ENCODE measurements around the gene IQSEC3. TPM values are rescaled to one million over a fixed set of nuclear protein-coding genes. Genes with fewer than 3 reads are reported as not detected.
"Not testable (repeated sequence)": the region's sequence is repeated elsewhere in the genome, so short reads cannot be mapped to it uniquely, and the experiment has no call there.

The IQSEC3 gene
- 10 to 100 TPM in 1 of 4 donors, 1 to 10 TPM in 3; 6.5 to 12.4 (median 8.7) TPM for polyA plus RNA-seq (ENCODE audit: insufficient read length in 4 of 4)

DNA sequence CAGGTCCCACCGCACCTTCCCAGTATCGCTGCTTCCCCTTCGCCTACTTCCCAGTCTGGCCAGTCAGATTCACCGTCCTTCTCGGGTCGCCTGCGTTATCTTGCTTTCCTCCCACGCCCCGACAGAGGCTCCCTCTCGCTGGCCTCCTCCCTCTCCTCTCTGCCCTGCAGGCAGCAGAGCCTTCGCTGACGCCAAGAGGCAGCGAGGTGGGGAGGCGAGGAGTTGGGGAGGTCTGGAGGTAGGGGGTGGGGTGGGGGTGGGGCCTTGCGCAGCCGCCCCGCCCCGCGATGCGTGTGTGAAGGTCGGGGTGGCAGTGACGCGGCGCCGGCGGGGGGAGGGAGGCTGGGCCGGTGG, at the start of gene IQSEC3:
TSS of gene IQSEC3 (plus strand) at position 340 of the 354 bp plus-strand sequence. CDS start 116 bp downstream, outside the sequence.
- not testable (repeated sequence) for DNase-seq (ENCODE audit: low read depth in 4 of 4, low spot score in 2 of 4)

DNA sequence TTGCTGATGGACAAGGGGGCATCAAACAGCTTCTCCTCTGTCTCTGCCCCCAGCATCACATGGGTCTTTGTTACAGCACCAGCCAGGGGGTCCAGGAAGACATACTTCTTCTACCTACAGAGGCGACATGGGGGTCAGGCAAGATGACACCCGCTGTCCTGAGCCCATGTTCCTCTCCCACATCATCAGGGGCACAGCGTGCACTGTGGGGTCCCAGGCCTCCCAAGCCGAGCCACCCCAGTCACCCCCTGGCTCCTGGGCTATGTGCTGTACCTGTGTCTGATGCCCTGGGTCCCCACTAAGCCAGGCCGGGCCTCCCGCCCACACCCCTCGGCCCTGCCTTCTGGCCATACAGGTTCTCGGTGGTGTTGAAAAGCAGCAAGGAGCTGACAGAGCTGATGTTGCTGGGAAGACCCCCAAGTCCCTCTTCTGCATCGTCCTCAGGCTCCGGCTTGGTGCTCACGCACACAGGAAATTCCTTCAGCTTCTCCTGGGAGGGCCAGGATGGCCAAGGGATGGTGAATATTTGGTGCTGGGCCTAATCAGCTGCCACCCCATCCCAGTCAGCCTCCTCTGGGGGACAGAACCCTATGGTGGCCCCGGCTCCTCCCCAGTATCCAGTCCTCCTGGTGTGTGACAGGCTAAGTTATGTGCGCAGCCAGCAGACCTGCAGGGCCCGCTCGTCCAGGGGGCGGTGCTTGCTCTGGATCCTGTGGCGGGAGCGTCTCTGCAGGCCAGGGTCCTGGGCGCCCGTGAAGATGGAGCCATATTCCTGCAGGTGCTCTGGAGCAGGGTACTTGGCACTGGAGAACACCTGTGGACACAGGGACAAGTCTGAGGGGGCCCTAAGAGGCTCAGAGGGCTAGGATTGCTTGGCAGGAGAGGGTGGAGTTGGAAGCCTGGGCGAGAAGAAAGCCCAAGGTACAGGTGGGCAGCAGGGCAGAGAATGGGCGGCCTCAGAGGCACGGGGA, 48.9 kb upstream of the IQSEC3 start:
- not testable (repeated sequence) for DNase-seq (ENCODE audit: low read depth in 4 of 4, low spot score in 2 of 4)

DNA sequence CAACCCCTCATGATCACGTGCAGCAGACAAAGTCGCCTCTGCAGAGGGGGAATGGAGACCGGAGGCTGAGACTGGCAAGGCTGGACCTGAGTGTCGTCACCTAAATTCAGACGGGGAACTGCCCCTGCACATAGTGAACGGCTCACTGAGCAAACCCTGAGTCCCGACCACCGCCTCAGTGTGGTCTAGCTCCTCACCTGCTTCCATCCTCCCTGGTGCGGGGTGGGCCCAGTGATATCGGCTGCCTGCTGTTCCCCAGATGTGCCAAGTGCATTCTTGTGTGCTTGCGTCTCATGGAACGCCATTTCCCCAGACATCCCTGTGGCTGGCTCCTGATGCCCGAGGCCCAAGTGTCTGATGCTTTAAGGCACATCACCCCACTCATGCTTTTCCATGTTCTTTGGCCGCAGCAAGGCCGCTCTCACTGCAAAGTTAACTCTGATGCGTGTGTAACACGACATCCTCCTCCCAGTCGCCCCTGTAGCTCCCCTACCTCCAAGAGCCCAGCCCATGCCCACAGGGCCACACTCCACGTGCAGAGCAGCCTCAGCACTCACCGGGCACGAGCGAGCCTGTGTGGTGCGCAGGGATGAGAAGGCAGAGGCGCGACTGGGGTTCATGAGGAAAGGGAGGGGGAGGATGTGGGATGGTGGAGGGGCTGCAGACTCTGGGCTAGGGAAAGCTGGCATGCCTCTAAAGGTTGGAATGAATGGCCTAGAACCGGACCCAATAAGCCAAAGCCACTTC, 47.6 kb upstream of the IQSEC3 start:
- DNase-seq (ENCODE audit: low read depth in 4 of 4, low spot score in 2 of 4): not testable (repeated sequence)

DNA sequence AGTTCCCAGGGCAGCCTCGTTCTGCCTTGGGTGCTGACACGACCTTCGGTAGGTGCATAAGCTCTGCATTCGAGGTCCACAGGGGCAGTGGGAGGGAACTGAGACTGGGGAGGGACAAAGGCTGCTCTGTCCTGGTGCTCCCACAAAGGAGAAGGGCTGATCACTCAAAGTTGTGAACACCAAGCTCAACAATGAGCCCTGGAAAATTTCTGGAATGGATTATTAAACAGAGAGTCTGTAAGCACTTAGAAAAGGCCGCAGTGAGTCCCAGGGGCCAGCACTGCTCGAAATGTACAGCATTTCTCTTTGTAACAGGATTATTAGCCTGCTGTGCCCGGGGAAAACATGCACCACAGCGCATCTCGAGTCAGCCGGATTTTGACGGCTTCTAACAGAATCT, 46.7 kb upstream of the IQSEC3 start:
- not testable (repeated sequence) for DNase-seq (ENCODE audit: low read depth in 4 of 4, low spot score in 2 of 4)

DNA sequence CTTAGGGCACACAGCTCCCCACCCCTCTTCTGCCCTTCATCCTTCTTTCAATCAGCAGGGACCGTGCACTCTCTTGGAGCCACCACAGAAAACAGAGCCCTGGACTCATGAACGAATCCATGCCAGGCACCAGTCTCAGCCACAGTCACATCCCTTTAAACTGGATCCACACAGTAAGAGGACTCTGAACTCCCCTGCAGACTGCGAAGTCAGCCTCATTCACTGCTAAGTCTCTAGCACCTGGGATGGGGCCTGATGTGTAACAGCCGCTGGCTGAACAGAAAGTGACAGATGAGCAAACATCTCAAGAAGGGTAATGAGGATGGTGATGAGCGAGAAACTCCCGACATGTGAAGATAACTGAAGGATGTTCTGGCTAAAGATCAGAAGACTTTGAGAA, 45.8 kb upstream of the IQSEC3 start:
- peak in 2 of 4 donors; percentile 18 to 25 for DNase-seq (ENCODE audit: low read depth in 4 of 4, low spot score in 2 of 4)

DNA sequence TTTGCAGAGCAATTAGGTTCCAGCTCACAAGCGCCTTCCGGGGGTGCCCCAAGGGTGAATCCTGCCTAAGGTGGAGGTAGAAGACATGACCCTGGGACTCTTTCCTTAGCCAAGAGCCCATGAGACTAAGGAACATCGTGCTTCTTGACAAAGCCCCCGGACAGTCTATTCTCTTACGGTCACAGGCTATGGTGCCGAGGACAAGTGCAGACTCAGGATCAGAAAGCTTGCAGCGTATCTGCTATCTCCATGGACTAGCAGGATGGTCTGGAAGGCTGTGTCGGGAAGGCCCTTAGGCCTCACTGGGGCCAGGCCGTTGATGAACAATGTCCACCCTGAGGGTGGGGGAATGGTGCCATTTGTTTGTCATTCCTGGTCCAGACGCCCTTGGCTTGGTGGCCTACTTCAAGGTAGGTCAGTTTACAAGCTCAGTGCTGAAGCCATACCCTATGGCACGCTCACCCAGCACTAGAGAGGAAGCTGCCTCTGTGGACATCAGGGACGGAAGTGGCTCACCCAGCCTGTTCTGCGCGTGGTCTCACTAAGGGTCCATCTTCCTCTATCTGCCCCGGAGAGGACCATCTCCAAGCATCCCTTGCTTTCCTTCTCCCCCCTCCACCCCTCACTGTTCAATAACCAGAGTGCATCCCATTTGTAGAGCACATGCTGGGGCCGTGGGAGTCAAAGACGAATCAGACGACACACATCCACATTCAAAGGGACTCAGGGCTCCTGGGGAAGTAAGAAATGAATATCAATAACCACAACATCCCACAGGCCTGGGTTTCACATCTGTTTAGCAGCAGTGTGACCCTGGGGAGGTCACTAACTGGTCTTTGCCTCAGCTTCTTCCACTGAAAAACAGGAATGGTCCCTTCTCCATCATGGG, 45.0 kb upstream of the IQSEC3 start:
- DNase-seq (ENCODE audit: low read depth in 4 of 4, low spot score in 2 of 4): no peak

DNA sequence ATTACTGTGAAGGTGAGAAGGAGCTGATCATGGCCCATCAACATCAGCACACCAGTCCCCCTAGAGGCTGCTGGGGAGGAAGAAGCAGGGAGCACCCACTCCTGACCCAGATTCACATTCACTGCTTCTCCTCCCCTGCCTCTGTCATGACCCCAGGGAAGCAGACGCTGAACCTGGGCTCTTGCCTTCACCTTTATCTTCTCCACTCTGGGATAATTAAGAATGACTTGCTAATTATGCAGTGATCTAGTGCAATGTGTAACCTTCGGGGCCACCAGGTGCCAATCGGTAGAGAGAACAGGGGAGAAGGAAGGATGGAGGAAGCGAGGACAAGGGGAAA, 44.4 kb upstream of the IQSEC3 start:
- no peak for DNase-seq (ENCODE audit: low read depth in 4 of 4, low spot score in 2 of 4)

DNA sequence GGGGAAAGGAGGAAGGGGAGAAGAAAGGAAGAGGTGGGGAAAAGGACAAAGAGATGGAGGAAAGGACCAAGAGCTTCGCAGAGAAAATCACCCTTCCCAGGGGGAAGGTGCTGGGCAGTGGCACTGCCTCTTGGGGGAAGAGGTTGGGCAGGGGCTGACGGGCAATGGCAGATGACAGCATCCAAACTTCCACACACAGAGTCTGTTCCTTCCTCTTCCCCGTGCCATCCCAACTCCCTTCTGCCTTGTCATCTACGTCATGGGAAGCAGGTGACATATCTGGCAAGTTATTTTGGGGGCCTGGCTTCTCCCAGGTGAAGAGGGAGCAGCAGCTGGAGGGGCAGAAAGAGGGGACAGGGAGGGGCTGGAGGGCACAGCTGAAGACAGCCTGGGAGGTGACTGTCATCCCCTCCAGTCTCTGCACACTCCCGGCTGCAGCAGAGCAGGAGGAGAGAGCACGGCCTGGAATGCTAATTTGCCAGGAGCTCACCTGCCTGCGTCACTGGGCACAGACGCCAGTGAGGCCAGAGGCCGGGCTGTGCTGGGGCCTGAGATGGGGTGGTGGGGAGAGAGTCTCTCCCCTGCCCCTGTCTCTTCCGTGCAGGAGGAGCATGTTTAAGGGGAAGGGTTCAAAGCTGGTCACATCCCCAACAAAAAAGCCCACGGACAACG, 43.9 kb upstream of the IQSEC3 start:
- DNase-seq (ENCODE audit: low read depth in 4 of 4, low spot score in 2 of 4): no peak

DNA sequence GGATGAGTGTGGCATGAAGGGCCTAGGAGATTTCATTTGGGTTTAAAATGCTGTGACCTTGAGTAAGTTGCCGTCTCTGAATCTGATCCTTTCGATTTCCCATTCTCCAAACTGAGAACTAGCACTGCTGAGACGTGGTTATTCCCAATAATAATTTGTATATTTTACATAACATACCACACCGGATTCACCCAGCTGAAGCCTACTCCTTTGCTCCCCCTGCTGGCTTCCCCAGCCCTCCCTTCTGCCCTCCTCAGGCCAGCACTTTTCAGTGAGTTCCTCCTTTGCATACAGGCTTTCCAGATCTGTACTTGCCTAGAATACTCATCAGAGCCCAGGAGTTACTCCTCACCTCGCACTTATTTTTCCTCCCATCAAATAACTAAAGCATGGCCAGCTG, 38.7 kb upstream of the IQSEC3 start:
- not testable (repeated sequence) for DNase-seq (ENCODE audit: low read depth in 4 of 4, low spot score in 2 of 4)

DNA sequence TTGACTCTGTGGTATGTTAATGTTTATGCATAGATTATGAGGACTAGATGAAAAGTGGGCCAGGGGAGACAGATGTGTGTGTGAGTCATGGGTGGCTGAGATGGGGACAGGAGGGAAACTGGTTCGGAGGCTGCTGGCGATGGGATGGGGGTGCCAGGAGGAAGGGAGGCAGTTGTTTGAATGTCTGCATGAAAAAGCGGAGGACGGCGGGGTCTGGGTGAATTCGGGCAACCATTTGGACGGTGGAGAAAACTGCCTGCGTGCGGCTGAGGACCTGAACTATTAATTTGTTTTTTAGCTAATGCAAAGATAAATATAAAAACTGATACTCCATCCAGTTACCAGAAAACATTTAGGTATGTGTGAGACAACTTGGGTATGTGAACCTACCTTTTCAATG, 27.8 kb upstream of the IQSEC3 start:
- DNase-seq (ENCODE audit: low read depth in 4 of 4, low spot score in 2 of 4): not testable (repeated sequence)

DNA sequence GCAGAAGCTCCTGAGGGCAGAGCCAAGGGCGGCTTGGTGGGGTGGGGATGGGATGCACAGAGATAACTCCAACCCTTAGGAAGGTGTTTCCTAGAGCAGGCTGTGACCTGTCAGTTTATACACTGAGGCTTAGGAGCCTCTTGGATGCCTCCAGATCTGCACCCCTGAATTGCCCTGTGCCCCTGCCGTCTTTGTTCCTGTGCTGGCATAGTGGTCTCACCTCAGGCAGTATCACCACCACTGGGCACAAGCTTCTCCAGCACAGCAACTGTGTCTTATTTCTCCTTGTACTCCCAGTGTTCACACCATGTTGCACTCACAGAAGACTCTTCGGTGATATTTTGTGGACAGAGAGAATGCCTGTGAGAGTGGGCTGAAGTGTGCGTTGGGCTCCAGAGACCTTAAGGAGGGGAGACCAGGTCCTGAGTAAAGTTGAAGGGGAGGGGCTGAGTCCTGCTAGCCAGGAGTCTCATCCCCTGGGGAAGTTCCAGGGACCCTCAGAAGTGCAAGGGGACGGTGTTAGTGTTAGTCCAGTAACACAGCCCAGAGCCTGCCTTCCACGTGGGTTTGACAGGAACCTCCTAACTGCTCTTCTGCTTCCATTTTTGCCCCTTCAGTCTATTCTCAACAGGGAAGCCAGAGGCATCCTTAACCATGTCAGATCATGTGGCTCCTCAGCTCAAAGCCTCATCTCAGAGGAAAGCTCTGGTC, 26.9 kb upstream of the IQSEC3 start:
- not testable (repeated sequence) for DNase-seq (ENCODE audit: low read depth in 4 of 4, low spot score in 2 of 4)

DNA sequence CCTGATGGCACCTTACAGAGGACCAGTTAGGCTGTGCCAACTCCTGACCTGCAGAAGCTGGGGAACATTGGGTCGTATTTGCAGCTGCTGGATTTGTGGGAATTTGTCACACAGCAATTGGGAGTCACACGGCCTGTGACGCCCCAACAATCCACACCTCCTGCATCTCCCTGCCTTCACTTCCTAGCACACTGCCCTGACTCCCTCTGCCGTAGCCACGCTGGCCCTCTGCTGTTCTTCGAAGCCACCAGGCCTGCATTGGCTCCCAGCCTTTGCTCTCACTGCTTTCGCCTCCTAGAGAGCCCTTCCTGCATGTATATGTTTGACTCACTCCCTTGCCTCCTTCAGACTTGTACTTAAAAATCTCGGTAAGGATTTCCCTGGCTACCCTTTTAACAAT, 22.2 kb upstream of the IQSEC3 start:
- DNase-seq (ENCODE audit: low read depth in 4 of 4, low spot score in 2 of 4): not testable (repeated sequence)

DNA sequence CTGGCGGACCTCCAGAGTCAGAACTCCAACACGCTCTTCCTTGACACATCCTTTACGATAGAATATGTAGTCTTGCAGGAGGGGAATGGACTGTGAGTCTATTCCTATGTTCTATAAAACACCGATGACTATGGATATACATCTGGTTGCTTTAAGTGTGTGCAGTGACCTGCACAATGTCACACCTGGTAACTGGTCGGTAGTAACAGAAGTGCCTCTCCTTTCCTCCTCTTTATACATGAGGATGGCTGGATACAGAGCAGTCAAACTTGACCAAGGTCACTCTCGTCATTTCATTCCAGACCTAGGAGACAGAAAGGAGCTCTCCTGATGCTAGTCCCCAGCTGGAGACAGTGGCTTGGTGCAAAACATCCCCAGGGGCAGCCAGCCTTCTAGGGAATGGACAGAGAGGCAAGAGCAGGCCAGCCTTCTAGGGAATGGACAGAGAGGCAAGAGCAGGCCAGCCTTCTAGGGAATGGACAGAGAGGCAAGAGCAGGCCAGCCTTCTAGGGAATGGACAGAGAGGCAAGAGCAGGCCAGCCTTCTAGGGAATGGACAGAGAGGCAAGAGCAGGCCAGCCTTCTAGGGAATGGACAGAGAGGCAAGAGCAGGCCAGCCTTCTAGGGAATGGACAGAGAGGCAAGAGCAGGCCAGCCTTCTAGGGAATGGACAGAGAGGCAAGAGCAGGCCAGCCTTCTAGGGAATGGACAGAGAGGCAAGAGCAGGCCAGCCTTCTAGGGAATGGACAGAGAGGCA, 21.2 kb upstream of the IQSEC3 start:
- DNase-seq (ENCODE audit: low read depth in 4 of 4, low spot score in 2 of 4): not testable (repeated sequence)

DNA sequence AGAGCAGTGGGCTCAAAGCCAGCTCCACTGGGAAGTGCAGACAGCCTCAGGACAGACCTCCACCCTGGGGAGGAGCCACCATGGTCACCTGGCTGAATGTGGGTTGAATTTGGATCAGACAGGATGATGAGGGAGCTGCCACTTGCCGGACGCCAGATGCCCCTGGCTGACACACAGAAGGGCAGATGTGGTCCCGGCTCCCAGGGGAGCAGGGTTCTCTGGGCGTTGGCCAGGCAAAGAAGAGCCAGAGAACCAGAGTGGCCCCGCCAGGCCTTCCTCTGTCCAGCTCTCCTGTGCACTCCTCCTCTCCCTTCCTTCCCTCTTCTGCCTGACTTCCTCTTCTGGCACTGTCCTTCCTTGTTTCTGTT, 20.6 kb upstream of the IQSEC3 start:
- not testable (repeated sequence) for DNase-seq (ENCODE audit: low read depth in 4 of 4, low spot score in 2 of 4)

DNA sequence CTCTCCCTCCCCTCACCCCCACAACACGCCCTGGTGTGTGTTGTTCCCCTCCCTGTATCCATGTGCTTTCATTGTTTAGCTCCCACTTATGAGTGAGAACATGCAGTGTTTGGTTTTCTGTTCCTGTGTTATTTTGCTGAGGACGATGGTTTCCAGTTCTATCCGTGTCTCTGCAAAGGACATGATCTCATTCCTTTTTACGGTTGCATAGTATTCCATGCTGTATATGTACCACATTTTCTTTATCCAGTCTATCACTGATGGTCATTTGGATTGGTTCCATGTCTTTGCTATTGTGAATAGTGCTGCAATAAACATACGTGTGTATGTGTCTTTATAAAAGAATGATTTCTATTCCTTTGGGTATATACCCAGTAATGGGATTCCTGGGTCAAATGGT, 20.0 kb upstream of the IQSEC3 start:
- DNase-seq (ENCODE audit: low read depth in 4 of 4, low spot score in 2 of 4): not testable (repeated sequence)

DNA sequence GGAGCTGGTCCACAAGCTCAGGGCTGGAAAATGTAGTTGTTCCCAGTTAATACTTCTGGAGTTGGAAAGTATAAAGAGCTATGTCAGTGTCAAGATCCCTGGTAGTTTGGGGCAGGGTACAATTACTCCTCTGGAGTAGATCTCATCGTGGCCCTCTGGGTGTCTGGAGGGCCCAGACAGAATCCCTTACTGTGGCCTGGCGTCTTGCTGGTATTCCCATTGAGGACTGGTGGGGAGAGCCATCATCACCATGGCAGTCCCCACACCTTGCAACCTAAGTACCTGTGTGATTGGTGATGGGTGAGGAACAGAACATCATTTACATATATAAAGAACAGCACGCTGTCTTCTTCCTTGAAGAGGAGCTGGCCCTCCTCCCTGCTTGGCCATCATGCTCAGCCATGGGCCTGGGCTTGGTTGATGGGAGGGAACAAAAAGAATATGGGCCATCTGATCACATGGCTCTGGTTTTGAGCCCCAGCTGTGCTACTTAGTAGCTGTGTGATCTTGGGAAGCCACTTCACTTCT, 18.8 kb upstream of the IQSEC3 start:
- not testable (repeated sequence) for DNase-seq (ENCODE audit: low read depth in 4 of 4, low spot score in 2 of 4)

DNA sequence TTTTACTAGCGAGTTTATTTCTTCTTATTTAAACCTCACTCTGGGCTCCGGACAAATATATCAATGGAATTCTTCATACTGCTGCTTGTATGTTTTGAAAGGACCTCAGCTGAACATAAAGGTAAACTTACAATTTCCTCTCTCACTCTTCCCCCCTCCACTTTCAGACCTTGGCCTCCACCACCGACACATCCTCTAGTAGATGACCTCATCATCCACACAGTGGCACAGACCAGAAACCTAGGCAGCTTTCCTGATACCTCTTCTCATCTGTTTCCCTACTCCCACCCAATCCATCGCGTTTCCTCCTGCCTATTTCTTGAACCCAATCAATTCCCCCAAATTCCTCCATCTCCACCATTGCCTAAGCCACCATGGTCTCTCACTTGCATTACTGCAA, 17.4 kb upstream of the IQSEC3 start:
- DNase-seq (ENCODE audit: low read depth in 4 of 4, low spot score in 2 of 4): not testable (repeated sequence)

DNA sequence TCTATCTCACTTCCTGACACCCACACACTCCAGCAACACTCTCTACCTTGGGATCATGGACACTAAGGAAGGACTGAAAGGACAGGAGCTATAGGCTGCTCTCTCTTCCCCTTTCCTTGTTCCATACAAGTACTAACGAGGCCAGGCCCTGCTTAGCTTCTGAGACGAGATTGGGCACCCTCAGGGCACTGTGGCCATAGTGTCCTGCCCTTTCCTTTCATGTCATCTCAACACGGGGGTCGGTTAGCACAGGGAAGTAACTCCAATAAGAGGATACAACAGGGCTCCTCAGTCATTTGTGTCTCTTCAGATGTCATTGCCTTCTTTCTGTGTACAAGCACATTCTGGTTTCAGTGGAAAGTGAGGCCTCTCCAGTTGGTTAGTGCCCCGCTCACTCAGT, 15.5 kb upstream of the IQSEC3 start:
- DNase-seq (ENCODE audit: low read depth in 4 of 4, low spot score in 2 of 4): not testable (repeated sequence)

Measured in left renal cortex interstitium (tissue), 4 donors.